Glutamatergic neuron (in vitro differentiated cells): ENCODE measurements around the gene CDH26. TPM values are rescaled to one million over a fixed set of nuclear protein-coding genes. Genes with fewer than 3 reads are reported as not detected.

ENCODE experiments used
- DNase-seq: peaks from one replicate; pipeline ENCODE4 v3.0.0; 2022
- H3K27ac Mint-ChIP-seq: one replicate; pipeline ENCODE4 v1.8.0; 2020; ENCODE audit warnings: mild to moderate bottlenecking, mixed read lengths, inconsistent platforms; ENCODE audit not compliant: unreplicated experiment
- H3K27me3 Mint-ChIP-seq: one replicate; pipeline ENCODE4 v1.8.0; 2020; ENCODE audit warnings: mild to moderate bottlenecking, moderate library complexity, mixed read lengths, inconsistent platforms; ENCODE audit not compliant: unreplicated experiment
- H3K36me3 Mint-ChIP-seq: one replicate; pipeline ENCODE4 v1.8.0; 2020; ENCODE audit warnings: mild to moderate bottlenecking, mixed read lengths, inconsistent platforms; ENCODE audit not compliant: unreplicated experiment
- H3K4me1 Mint-ChIP-seq: one replicate; pipeline ENCODE4 v1.8.0; 2020; ENCODE audit warnings: mild to moderate bottlenecking, low read depth, mixed read lengths, inconsistent platforms; ENCODE audit not compliant: unreplicated experiment
- H3K4me3 Mint-ChIP-seq: one replicate; pipeline ENCODE4 v1.8.0; 2020; ENCODE audit warnings: mild to moderate bottlenecking, mixed read lengths, inconsistent platforms; ENCODE audit not compliant: unreplicated experiment
- H3K9me3 Mint-ChIP-seq: one replicate; pipeline ENCODE4 v1.8.0; 2020; ENCODE audit warnings: mild to moderate bottlenecking, moderate library complexity, mixed read lengths, inconsistent platforms; ENCODE audit not compliant: unreplicated experiment
- total RNA-seq: library from RNA; stranded (reverse); fragmentation: NEBNext Ultra II Directional; extraction: Animal tissue kit (Norgen Biotek cat#: 25700); gene quantifications from one replicate; pipeline ENCODE4 v1.2.1, GENCODE V29; 2021; ENCODE audit not compliant: unreplicated experiment
- TF ChIP-seq, protein P1 (sequence below): fragments of 200-600 bp; sonication (generic); IDR thresholded peaks from one replicate; pipeline ENCODE4 v1.5.0; 2021; ENCODE audit not compliant: partially characterized antibody, unreplicated experiment

Gene CDH26
- total RNA-seq, 1 donor from 2014 or later, result 0.76 TPM

DNA sequence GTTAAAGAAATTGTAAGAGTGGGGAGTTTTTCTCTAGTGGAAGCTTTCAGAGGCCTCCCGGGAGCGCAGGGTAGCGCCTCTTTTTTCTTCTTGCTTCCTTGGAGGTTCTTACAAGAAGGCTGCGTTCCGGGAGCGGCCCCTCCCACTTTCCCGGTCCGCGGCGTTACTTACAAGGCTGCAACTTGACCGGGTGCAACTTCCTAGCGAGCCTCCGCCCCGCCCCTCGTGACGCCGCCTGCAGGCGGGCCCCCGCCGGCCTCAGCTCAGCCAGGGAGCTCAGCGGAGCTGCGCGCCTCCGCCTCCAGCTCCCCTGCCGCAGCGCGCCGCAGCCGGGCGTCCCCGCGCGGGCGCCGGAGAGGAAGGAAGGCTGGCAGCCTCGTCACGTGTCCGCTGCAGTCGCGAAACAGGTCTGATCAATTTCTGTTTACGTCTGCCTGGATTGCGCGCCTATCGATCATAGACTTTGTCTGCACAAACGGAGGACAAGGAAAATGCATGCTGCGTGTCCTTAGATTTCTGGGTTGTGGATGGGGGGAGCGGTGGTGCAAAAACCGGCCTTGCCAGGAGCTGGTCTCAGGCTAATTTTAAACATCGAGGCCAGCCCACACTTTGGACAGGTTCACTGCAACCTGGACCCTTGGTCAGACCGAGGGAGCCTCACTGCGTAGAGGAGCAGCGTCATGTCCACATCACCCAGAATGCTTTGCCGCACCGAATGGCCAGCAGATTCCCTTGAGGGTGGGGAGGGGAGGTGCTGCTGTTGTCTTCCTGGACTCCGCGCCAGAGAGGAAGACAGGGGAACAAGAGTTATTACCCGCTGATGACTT is 17.9 kb upstream of the CDH26 start, which contains the start of the genes FAM217B and PPP1R3D:
Gene FAM217B (plus strand): TSS at position 261 of the 827 bp plus-strand sequence. CDS start 3,555 bp downstream, outside the sequence.
Gene PPP1R3D (minus strand): TSS at position 177 of the 827 bp plus-strand sequence. CDS start 374 bp downstream, outside the sequence.
- H3K4me1 Mint-ChIP-seq, result peaks cover 17% of the 10 kb centered on the region
- H3K9me3 Mint-ChIP-seq, result peaks cover 6% of the 10 kb centered on the region
- TF ChIP-seq, protein P1, sequence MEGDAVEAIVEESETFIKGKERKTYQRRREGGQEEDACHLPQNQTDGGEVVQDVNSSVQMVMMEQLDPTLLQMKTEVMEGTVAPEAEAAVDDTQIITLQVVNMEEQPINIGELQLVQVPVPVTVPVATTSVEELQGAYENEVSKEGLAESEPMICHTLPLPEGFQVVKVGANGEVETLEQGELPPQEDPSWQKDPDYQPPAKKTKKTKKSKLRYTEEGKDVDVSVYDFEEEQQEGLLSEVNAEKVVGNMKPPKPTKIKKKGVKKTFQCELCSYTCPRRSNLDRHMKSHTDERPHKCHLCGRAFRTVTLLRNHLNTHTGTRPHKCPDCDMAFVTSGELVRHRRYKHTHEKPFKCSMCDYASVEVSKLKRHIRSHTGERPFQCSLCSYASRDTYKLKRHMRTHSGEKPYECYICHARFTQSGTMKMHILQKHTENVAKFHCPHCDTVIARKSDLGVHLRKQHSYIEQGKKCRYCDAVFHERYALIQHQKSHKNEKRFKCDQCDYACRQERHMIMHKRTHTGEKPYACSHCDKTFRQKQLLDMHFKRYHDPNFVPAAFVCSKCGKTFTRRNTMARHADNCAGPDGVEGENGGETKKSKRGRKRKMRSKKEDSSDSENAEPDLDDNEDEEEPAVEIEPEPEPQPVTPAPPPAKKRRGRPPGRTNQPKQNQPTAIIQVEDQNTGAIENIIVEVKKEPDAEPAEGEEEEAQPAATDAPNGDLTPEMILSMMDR, result no peak
- peaks cover 4% of the 10 kb centered on the region for H3K27me3 Mint-ChIP-seq
- peak within 1 kb of the TSS; percentile 98 for H3K4me3 Mint-ChIP-seq
- peak; percentile 93 for DNase-seq
- no peaks in the 10 kb centered on the region for H3K36me3 Mint-ChIP-seq
- H3K27ac Mint-ChIP-seq, result peak within 1 kb of the TSS; percentile 100

DNA sequence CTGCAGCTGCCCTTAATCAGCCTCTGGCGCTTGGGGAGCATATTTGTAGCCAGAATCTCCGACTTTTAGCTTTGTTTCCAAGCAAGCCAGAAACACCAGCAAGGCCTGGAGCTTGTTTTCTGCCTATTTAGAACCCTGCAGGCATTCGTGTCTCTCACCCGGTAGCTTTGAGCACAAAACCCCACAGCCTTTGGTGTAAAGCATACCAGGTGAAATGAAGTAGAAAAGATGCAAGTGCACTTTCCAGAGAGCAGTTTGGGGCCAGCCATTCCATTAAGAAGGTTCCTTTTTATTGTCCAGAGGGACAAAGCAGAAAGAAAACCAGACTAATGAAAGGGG is 17.3 kb upstream of the CDH26 start:
- peaks cover 23% of the 10 kb centered on the region for H3K4me1 Mint-ChIP-seq
- peaks cover 6% of the 10 kb centered on the region for H3K9me3 Mint-ChIP-seq
- TF ChIP-seq, protein P1, result no peak
- peaks cover 4% of the 10 kb centered on the region for H3K27me3 Mint-ChIP-seq
- H3K27ac Mint-ChIP-seq, result peak overlapping the region; percentile 100
- peak overlapping the region; percentile 98 for H3K4me3 Mint-ChIP-seq
- DNase-seq, result no peak
- no peaks in the 10 kb centered on the region for H3K36me3 Mint-ChIP-seq

DNA sequence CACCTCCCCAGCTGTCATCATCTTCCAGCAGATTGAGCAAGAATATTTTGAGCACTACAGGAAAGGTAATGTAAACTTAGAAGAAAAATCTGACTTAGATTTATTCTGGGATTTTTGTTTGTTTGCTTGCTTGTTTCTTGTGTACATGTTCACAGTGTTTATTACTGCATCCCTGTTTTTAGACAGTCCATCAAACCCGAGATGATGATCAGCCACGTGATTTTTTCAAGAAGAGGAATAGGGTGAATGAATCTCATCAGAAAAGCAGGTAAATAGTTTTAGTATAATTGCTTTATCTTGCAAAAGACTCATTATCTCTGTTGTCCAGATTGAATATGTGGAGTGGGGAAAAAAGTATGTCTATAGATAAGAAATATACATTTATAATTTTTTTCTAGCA is 16.0 kb upstream of the CDH26 start:
- no peak for DNase-seq
- Mint-ChIP-seq H3K9me3 (peaks cover 6% of the 10 kb centered on the region), H3K4me1 (peaks cover 25% of the 10 kb centered on the region), H3K27ac (no peak overlapping the region), H3K27me3 (peaks cover 4% of the 10 kb centered on the region), H3K36me3 (no peaks in the 10 kb centered on the region), H3K4me3 (no peak overlapping the region)
- TF ChIP-seq, protein P1, result no peak

DNA sequence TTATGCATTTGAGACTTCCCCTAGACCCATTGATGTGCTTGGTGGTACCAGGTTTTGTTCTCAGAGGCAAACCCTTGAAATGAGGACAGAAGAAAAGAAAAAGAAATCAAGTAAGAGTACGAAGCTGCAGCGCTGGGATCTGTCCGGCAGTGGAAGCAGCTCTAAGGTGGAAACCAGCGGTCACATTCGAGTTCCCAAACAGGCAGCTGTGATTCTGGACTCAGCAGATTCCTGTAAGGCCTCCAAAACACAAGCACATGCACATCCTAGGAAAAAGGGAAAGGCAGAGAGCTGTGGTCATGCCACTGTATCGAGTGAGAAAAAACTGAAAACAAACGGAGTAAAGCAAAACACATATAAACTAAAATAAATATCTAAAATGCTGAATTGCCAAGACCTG is 13.5 kb upstream of the CDH26 start:
- peaks cover 3% of the 10 kb centered on the region for H3K9me3 Mint-ChIP-seq

DNA sequence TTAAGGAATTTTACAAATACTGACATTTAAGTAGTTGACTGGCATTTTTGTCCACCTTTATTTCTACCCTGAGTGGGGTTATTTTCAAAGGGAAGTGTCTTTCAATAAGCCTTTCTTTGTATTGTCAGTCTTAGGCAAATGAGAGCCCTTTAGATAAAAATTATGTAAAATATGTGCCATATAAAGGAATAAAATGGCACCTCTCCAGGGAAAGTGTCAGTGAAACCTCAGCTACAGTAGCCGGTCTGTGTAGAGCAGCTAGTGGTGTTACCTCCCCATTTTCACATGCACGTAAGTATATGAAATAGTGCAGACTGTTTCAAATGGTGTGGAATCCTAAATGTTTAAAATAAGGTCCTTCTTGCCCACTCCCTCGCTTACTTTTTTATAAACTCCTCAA is 13.0 kb upstream of the CDH26 start:
- Mint-ChIP-seq H3K4me3 (no peak overlapping the region), H3K9me3 (peaks cover 3% of the 10 kb centered on the region), H3K27ac (no peak overlapping the region), H3K4me1 (peaks cover 24% of the 10 kb centered on the region), H3K36me3 (no peaks in the 10 kb centered on the region), H3K27me3 (peaks cover 3% of the 10 kb centered on the region)
- TF ChIP-seq, protein P1, result no peak
- no peak for DNase-seq

More for the DNA sequence above, 13.5 kb upstream of the CDH26 start:
- no peaks in the 10 kb centered on the region for H3K36me3 Mint-ChIP-seq
- TF ChIP-seq, protein P1, result no peak
- H3K27ac Mint-ChIP-seq, result peak overlapping the region; percentile 6
- H3K27me3 Mint-ChIP-seq, result peaks cover 3% of the 10 kb centered on the region
- peak overlapping the region; percentile 6 for H3K4me3 Mint-ChIP-seq
- DNase-seq, result no peak
- peaks cover 24% of the 10 kb centered on the region for H3K4me1 Mint-ChIP-seq
